HuH-7 (cell line): ENCODE results near the gene PSME1.

Source experiments
- DNase-seq: peaks from one replicate; pipeline ENCODE4 v3.0.0; 2011; ENCODE audit warnings: low spot score

The PSME1 gene

DNA sequence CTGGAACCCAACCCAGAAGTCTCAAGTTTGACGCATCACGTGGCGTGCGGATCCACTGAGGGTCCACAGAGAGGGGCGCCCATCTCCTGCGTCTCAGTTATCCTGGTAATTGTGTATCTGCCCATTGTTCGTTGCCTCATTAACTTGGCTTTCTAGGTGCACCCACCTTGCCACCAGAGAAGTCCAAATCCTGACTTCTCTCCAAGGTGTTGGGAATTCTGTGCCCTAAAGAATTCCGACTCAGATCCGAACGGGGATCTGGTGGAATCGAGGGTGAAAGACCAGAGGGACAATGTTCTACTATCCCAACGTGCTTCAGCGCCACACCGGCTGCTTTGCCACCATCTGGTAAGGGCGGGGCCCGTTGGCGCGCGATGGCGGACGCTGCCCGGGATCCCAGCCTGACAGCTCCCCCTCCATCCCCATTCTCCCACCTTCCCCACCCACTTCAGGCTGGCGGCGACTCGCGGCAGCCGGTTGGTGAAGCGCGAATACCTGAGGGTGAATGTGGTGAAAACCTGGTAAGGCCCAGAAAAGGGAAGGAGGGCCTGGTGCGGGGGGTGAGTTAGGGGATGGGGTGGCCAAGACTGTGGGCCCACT lies 36.4 kb downstream of the PSME1 start:
- no peak for DNase-seq

DNA sequence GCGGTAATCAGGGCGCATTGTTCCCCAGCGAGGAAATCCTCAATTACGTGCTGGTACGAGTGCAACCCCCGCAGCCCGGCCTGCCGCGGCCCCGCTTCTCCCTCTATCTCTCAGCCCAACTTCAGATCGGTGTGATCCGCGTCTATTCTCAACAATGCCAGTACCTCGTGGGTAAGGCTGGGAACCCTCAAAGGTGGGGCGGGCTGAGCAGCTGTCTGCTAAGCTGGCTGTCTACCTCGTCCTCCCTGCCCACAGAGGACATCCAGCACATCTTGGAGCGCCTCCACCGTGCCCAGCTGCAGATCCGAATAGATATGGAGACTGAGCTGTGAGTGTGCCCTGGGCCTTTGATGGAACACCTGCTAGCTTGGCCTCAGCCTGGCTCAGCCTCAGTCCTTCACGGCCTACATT lies 36.9 kb downstream of the PSME1 start:
- no peak for DNase-seq

DNA sequence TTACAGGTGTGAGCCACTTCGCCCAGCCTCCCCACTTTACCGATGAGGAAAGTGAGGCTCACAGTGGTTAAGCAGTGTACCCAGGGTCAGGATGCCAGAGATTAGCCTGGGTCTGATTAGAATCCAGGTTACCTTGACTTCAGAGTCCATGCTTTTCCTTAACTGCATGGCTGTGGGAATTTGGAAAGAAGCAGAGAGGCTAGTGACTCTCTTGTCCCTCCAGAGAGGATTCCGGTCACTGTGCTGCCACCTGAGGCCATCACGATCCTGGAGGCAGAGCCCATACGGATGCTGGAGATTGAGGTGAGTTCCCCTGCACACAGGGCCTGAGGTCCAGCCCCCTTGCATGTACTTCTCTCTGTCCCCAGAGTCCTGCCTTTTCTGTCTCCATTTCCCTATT lies 40.6 kb downstream of the PSME1 start:
- DNase-seq: no peak

- DNase-seq: no peak
Observed at GRCh38 chr14:24177041-24177825, 41.2 kb downstream of the PSME1 start.

- DNase-seq: no peak
Observed at GRCh38 chr14:24177891-24178290, 41.9 kb downstream of the PSME1 start.

DNA sequence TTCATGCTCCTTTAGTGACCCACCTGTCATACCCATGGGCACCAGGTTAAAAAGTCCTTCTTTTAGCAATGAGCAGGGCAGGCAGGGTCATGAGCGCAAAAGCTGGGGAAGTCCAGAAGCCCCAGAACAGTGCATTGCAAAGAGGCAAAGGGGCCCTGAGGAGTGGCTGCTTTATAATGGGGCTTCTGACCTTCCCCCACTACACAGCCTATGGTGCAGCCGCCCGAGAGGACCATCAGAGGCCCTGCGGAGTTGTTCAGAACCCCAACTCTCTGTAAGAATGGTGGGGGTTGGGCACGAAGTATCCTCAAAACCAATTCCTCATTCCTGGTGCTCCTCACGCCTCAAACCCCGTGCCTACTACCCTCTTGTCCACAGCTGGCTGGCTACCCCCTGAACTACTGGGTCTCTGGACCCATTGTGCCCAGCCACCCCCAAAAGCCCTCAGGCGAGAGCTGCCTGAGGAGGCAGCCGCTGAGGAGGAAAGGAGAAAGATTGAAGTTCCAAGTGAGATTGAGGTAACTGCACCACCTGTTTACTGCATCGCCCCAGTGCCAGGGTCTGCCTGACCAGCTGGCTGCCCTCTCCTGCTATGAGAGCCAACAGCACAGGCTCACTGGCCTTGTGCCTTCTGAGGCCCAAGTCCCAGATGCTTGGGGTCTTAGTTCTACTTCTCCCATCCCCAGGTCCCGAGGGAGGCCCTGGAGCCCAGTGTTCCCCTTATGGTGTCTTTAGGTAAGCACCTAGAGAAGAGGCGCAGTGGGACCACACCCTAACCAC lies 42.6 kb downstream of the PSME1 start:
- no peak for DNase-seq

GRCh38 chr14:24179294-24179960 lies 43.4 kb downstream of the PSME1 start:
- DNase-seq: no peak

GRCh38 chr14:24179961-24180796 lies 44.2 kb downstream of the PSME1 start:
- DNase-seq: no peak

DNA sequence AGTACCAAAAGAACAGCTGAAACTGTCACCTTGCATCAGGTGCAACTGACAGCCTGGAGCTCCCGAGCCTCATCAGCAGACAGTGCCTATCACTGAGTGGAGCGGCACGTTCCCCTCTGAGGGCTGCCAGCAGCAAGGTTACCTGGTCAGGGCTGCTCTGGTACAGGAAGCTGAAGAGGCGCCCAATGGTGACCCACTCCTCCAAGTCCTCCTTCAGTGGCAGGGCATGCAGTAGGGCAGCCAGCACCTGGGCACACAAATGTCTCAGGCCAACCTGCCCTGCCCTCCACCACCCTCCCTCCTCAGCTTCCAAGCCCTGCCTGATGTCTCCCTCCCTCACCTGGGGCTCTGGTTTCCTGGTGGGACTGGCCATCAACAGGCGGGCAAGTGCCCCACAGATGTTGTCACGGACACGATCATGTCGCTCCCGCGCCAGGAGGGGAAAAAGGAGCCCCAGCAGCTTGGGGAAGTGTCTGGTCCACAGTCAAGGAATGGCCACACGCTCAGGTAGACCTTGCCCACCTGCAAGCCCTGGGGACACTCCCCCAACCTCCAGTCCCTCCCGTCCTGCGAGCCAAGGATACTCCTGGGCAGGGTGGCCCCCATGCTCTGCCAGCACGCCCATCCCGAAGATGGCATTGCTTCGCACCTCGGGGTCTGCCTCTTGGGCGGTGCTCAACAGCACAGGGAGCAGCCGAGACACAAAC lies 45.5 kb downstream of the PSME1 start:
- DNase-seq: no peak

- no peak for DNase-seq
Observed at GRCh38 chr14:24182110-24182882, 46.3 kb downstream of the PSME1 start.

DNA sequence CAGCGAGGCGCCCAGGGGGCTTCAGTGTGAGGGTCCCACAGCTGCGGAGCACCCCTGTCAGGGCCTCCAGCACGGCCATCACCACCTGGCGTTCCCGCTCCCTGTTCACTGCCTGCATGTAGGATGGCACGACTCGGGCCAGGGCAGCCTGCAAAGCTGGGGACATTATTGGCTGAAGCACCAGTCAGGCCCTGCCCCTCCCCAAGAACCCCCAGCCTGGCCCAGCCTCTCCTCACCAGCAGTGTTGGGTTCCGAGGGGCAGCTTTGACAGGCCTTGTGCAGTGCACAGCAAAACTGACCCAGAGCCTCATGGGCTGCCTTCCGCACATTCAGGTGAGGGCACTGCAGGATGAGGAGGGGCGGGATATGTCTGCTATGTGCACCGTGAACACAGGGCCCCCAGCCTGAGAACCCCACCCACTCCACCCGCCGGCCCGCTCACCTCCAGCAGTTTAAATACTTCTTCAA lies 47.1 kb downstream of the PSME1 start:
- DNase-seq: no peak

GRCh38 chr14:24184104-24184970 lies 48.3 kb downstream of the PSME1 start:
- DNase-seq: no peak

DNA sequence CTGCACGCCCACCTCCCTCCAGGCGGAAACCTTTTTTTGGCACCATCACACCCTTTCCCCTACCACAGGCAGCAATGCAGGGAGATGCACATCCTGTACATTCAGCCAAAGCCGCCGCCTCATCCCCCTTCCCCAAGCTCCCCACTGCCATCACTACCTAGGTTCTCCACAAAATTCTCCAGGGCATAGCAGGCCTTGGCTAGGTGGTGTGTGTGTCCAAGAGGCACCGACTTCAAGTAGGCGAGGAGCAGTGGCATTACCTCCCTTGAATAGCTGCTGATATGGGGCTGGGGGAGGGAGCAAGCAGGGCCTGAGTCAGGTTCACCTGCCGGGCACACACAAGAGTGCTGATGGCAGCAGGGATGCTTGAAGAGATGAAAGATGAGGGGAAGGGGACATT lies 49.0 kb downstream of the PSME1 start:
- no peak for DNase-seq

- no peak for DNase-seq
Observed at GRCh38 chr14:24185741-24186140, 49.7 kb downstream of the PSME1 start.

DNA sequence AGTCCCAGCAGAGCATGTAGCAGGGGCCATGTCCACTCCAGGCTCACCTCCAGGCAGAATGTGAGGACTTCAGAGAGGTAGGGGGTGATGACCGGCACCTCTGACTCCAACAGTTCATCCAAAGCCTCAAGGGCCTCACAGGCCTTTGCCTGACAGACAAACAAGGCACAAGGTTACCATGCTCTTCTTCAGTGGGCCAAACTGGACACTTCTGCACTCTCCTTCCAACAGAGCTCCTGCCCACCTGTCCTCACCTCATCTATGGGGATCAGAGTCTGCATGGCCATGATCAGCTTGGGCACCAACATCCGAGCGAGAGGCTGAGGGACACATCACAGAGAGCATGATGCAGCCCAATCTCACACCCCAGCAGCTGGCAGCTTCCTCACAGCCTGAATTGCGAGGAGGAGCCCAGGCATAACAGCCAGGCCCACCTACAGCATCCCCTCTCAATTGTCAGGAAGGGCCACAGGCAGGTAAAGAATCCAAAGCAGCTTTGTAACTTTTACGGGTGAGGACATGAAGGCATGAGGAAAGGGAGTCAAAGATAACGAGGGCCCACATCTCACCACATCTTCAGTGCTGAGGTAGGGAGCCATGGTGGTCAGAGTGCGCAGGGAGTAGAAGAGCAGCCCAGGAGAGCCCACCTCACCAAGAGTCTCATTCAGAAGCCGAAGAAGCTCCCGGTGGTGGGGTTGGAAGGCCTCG lies 51.0 kb downstream of the PSME1 start:
- DNase-seq: no peak

- no peak for DNase-seq
Observed at GRCh38 chr14:24187539-24187915, 51.5 kb downstream of the PSME1 start.
